Motor neuron (in vitro differentiated cells): Measurements from ENCODE around the gene HDGFL2. TPM values are rescaled to one million over a fixed set of nuclear protein-coding genes. Genes with fewer than 3 reads are reported as not detected.
"Not testable (repeated sequence)": the region's sequence is repeated elsewhere in the genome, so short reads cannot be mapped to it uniquely, and the experiment has no call there.

Experiments used
- ATAC-seq, 8 experiments: fragments of 200-7000 bp; cut with Tn5 transposase; replicated peaks in 6 of 8; 2 replicates each; pipeline ENCODE4 v1.8.0; 2021; ENCODE audit warnings: mild to moderate bottlenecking in 8 of 8, moderate library complexity in 8 of 8
- H3K27ac ChIP-seq, 2 donors: fragments of 250-450 bp; sonication (Bioruptor Pico); 2 replicates each; pipeline ENCODE4 v1.9.0; 2021; ENCODE audit warnings: antibody characterized with exemption in 2 of 2, mild to moderate bottlenecking in 2 of 2, moderate library complexity in 1 of 2
- H3K4me1 ChIP-seq, 2 donors: fragments of 250-450 bp; sonication (Bioruptor Pico); replicated peaks in 1 of 2; 2 replicates each; pipeline ENCODE4 v1.6.1; 2021; ENCODE audit warnings: antibody characterized with exemption in 2 of 2, mild to moderate bottlenecking in 2 of 2, moderate library complexity in 1 of 2
- H3K4me3 ChIP-seq, 5 donors: fragments of 250-450 bp; sonication (Bioruptor Pico); 2 replicates each; pipeline ENCODE4 v1.9.0; 2021; ENCODE audit warnings: antibody characterized with exemption in 5 of 5, mild to moderate bottlenecking in 5 of 5, moderate library complexity in 4 of 5
- WGBS, 10 experiments: fragments of 450-650 bp; shearing (Covaris generic); methylation state at CpG; one replicate each; pipeline ENCODE4 v1.0.0; 2022; 5-methylcytosine and 5-hydroxymethylcytosine counted together
- in situ Hi-C, 9 experiments: fragments of 400-800 bp; cut with MboI; loops; one replicate each; pipeline ENCODE4 v1.15.0; 2021; ENCODE audit warnings: low sequenced_read_pairs in 9 of 9, low pct_unique_long_range_greater_than_20kb in 2 of 9; ENCODE audit not compliant: unreplicated experiment in 9 of 9
- total RNA-seq, 8 experiments: library from RNA; unstranded; fragments of 300-600 nt; gene quantifications; 2 replicates each; pipeline versions ENCODE4 v1.2.3 to v1.2.4, GENCODE V29; 2022

The HDGFL2 gene
- total RNA-seq, 8 experiments from 2014 or later = 29.2 to 87.0 (median 59.0) TPM

GRCh38 chr19:4533334-4533733 lies 61.2 kb downstream of the HDGFL2 start:
- H3K4me3 ChIP-seq = no peak overlapping the region
- H3K27ac ChIP-seq = no peak overlapping the region
- no peak for ATAC-seq
- H3K4me1 ChIP-seq = peaks cover 0 to 2% of the 10 kb centered on the region in 2 donors
- in situ Hi-C loops = no loop called here
- 55 to 92% (median 70%) methylated on average over 1 to 4 of the region's 9 CpGs; no CpG with 5 or more reads in 5 of the 10 experiments for WGBS, 10 experiments

- Histone ChIP-seq H3K4me1 (peaks cover 0 to 2% of the 10 kb centered on the region in 2 donors), H3K4me3 (no peak overlapping the region), H3K27ac (no peak overlapping the region)
- in situ Hi-C loops = no loop called here
- 78 to 100% (median 93%) methylated on average over 2 to 5 of the region's 9 CpGs; no CpG with 5 or more reads in 3 of the 10 experiments for WGBS, 10 experiments
- no peak for ATAC-seq
Observed at GRCh38 chr19:4533835-4534424, 61.8 kb downstream of the HDGFL2 start.

GRCh38 chr19:4534836-4535658 lies 63.0 kb downstream of the HDGFL2 start, which contains the start of gene PLIN5:
Gene PLIN5, minus strand, starts transcription at chr19:4535224. Its CDS starts 1,150 bp downstream, at chr19:4534074.
- H3K4me3 ChIP-seq = peak within 1 kb of the TSS; percentile 2 to 17 (median 10)
- in situ Hi-C loops = no loop called here
- peak; percentile 74 to 95 (median 92) for ATAC-seq
- 8 to 100% (median 12%) methylated on average over 1 to 21 of the region's 49 CpGs; no CpG with 5 or more reads in 1 of the 10 experiments for WGBS, 10 experiments
- H3K4me1 ChIP-seq = peaks cover 0 to 2% of the 10 kb centered on the region in 2 donors
- H3K27ac ChIP-seq = no peak within 1 kb of the TSS

GRCh38 chr19:4536798-4537197 lies 64.7 kb downstream of the HDGFL2 start:
- in situ Hi-C loops = no loop called here
- WGBS, 10 experiments = 41 to 70% (median 59%) methylated on average over 1 to 3 of the region's 5 CpGs; no CpG with 5 or more reads in 6 of the 10 experiments
- peaks cover 0 to 2% of the 10 kb centered on the region in 2 donors for H3K4me1 ChIP-seq

DNA sequence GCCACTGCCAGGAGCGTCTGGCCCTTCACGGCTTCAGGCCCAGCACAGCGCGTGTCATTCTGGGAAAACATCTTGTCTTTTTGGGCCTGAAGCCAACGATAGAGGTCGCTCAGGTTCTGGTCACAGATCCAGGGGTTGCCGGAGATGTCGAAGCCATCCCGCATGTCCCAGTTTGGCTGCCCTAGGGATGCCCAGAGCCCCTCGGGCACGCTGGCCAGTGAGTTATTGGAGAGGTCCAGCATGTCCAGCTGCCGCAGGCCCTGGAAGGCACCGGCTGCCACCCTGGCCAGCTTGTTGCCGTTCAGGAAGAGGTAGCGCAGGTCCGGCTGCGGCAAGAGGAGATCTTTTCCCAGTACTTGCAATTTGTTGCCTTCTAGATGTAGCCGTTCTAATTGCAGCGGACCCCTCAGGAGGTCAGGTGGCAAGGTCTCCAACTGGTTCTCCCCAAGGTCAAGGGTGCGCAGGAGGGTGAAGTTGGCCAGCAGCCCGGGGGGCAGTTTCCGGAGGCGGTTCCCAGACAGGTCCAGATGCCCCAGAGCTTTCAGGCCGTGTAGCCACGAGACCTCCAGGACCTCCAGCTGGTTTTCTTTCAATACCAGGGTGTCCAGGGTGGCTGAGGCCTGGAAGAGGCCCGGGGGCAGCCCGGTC lies 66.0 kb downstream of the HDGFL2 start:
- in situ Hi-C loops = no loop called here
- Histone ChIP-seq H3K4me3 (no peak overlapping the region), H3K4me1 (peaks cover 0 to 2% of the 10 kb centered on the region in 2 donors), H3K27ac (no peak overlapping the region)
- no peak for ATAC-seq
- 71 to 100% (median 89%) methylated on average over 1 to 15 of the region's 27 CpGs; no CpG with 5 or more reads in 6 of the 10 experiments for WGBS, 10 experiments

More at GRCh38 chr19:4536798-4537197, 64.7 kb downstream of the HDGFL2 start:
- H3K4me3 ChIP-seq = no peak overlapping the region
- ATAC-seq = no peak
- H3K27ac ChIP-seq = no peak overlapping the region

GRCh38 chr19:4538601-4538954 lies 66.5 kb downstream of the HDGFL2 start:
- Histone ChIP-seq H3K4me3 (no peak overlapping the region), H3K27ac (no peak overlapping the region), H3K4me1 (peaks cover 0 to 2% of the 10 kb centered on the region in 2 donors)
- 67 to 92% (median 85%) methylated on average over 3 to 11 of the region's 13 CpGs; no CpG with 5 or more reads in 7 of the 10 experiments for WGBS, 10 experiments
- no peak for ATAC-seq
- in situ Hi-C loops = no loop called here

DNA sequence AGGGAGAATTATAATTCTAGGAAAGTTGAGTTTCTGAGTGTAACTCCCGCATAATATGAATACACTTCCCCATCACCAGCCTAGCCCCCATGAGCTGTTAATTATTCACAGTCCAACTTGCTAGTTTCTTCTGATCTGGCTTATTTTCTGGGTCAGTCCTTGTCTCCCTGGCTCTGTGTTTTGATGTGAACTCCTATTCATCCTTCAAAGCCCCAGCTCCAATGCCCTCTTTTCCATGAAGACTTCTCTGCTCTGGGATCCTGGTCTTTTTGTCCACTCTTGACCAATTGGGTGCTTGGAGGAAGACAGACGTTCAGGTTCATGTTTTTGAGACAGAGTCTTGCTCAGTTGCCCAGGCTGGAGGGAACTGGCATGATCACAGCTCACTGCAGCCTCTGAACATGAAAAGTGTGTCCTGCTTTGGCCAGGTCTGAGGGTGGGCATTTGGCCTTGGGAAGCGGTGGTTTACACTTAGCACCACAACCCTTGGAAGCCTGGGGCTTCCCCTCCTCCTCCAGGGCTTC lies 67.1 kb downstream of the HDGFL2 start:
- WGBS, 10 experiments = 58 to 100% (median 69%) methylated on average over 1 to 2 of the region's 3 CpGs; no CpG with 5 or more reads in 6 of the 10 experiments
- peaks cover 0 to 2% of the 10 kb centered on the region in 2 donors for H3K4me1 ChIP-seq
- no peak overlapping the region for H3K4me3 ChIP-seq
- in situ Hi-C loops = no loop called here
- no peak for ATAC-seq
- no peak overlapping the region for H3K27ac ChIP-seq

DNA sequence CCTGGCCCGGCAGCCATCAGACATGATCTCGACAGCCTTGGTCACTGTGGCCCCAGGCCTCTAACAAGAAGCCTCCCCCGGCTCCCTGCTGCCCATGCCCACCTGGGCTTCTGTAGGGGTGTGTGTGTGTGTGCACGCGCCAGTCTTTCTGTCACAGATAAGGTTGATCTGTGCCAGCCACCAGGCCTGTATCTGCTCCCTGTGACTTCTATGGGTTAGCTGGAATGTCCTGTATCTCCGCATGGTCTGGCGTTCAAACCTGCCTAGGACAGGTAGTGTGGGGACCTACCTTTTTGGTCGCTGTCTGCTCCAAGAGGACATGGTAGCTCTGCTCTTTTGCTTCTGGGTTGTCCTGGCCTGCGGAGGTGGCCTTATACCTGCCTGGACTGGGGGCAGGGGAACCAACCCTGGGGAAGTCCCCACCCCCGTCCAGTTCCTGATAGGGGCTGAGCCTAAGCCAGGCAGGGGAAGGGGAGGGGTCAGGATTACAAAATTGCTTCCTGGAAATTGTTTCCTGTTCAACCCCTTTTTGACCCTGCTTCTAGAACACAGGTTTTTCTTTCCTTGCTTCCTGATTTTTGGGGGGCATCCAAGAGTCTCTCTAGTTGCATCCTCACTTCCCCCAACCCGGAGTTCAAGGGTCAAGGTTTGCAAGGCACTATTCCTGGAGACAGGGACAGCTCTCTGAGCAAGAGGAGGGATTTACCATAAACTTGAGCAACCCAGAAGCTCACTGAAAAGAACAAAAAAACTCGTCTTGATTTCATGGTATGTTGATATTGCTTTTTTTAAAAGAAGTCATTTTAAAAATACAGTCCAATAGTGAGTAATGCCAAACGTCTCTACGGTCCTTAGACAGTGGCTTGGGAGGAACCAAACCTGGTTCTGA lies 67.8 kb downstream of the HDGFL2 start, which contains the start of gene LRG1:
Gene LRG1 (minus strand): TSS at position 344 of the 889 bp plus-strand sequence. CDS start 23 bp downstream, at position 321.
- 0 to 90% (median 80%) methylated on average over 1 to 4 of the region's 14 CpGs; no CpG with 5 or more reads in 3 of the 10 experiments for WGBS, 10 experiments
- ATAC-seq = peak in 3 of 8 experiments; percentile 31 to 59 (median 34)
- in situ Hi-C loops = no loop called here
- Histone ChIP-seq H3K27ac (no peak within 1 kb of the TSS), H3K4me3 (no peak within 1 kb of the TSS), H3K4me1 (peaks cover 0 to 2% of the 10 kb centered on the region in 2 donors)

DNA sequence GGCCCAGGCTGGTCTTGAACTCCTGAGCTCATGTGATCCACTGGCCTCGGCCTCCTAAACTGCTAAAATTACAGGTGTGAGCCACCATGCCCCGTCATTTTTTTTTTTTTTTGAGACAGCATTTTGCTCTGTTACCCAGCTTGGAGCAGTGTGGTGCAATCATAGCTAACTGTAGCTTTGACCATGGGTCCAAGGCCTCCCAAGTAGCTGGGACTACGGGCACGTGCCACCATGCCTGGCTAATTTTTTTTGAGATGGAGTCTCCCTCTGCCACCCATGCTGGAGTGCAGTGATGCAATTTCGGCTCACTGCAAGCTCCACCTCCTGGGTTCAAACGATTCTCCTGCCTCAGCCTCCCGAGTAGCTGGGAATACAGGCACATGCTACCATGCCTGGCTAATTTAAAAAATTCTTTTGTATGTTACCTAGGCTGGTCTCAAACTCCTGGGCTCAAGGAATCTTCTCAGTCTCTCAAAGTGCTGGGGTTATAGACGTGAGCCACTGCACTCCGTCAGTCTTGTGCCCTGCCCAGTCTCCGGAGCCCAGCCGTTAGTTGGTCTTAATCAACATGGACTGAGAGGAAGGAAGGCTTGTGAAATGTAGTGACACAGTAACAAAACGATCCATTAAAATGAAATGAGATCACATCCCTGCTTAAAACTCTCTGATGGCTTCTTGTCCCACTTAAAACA lies 69.2 kb downstream of the HDGFL2 start:
- Histone ChIP-seq H3K27ac (no peak overlapping the region), H3K4me3 (no peak overlapping the region), H3K4me1 (no peaks in the 10 kb centered on the region)
- in situ Hi-C loops = no loop called here
- WGBS, 10 experiments = 23 to 100% (median 87%) methylated on average over 1 to 8 of the region's 12 CpGs; no CpG with 5 or more reads in 1 of the 10 experiments
- ATAC-seq = no peak

- 80 to 100% (median 96%) methylated on average over 3 to 11 of the region's 12 CpGs; no CpG with 5 or more reads in 2 of the 10 experiments for WGBS, 10 experiments
- H3K4me1 ChIP-seq, ATAC-seq, H3K27ac ChIP-seq, in situ Hi-C loops, H3K4me3 ChIP-seq: not testable (repeated sequence)
Observed at GRCh38 chr19:4541806-4542145, 69.7 kb downstream of the HDGFL2 start.

DNA sequence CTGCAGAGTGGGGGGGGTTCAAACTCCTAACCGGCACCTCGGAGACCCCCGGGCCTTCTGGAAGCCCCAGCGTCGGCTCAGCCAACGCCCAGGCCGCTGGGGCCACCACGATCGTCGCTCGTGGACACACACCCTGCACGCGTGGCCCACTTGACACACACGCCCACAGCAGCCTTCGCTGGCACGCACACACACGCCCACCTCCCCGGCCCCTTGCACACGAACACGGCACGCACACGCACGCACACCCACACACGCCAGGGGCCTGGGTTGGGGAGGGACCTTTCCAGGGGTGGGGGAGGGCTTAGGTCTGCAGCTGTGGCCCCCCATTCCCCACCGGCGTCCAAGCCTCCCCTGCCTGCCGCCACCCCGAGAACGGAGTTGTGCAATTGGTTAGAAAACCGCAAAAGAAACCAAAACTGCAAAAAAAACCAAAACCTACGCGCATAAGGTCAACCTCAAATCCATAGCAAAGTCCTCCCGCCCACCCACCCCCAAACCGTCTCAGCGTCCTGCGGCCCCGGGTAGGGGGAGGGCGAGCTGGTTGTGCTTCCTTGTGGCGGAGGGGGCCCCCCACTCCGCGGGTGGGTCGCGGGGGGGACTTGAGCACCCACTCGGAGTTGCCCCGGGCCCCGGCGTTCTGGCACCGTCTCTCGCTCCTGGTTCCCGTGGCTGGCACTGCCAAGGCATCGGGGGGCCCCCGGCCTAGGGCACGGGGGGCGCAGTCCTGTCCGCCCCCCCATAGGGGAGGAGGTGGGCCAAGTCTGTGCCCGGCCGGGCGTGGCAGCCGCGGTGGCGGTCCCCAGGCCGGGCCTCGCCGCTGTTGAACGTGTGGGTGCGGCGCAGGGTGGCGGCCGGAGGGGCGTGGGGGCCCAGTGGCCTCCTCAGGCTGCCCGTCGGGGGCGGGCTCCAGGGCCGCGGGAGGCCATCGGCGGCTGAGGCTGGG lies 71.1 kb downstream of the HDGFL2 start:
- WGBS, 10 experiments = 86 to 100% methylated on average over 2 to 6 of the region's 77 CpGs; no CpG with 5 or more reads in 8 of the 10 experiments
- no peaks in the 10 kb centered on the region for H3K4me1 ChIP-seq
- in situ Hi-C loops = no loop called here
- no peak overlapping the region for H3K4me3 ChIP-seq
- ATAC-seq = peak in 5 of 8 experiments; percentile 10 to 38 (median 25)
- H3K27ac ChIP-seq = no peak overlapping the region
